ENCODE data around the gene MEGF9. TPM values are rescaled to one million over a fixed set of nuclear protein-coding genes. Genes with fewer than 3 reads are reported as not detected.
"Not testable (repeated sequence)": the region's sequence is repeated elsewhere in the genome, so short reads cannot be mapped to it uniquely, and the experiment has no call there.

The MEGF9 gene
- total and polyA plus RNA-seq, 7 donors: 2.5 to 21.0 (median 11.8) TPM

DNA sequence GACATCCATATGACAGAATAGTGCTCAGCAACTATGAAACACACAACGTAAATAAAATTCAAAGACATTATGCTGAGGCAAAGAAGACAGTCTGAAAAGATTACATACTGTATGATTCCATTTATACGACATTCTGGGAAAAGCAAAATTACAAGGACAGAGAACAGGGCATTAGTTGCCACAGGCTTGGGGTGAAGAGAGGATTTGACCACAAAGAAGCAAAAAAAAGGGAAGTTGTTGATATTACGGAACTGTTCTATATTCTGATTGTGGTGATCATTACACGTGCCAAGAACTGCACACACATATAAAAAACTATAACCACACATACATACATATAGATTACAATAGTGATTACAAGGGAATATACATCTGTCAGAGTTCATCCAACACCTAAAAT is 158.4 kb downstream of the MEGF9 start:
- Histone ChIP-seq H3K9me3 (no peaks in the 10 kb centered on the region), H3K36me3 (peaks cover 0 to 11% (median 0%) of the 10 kb centered on the region in 4 donors), H3K27me3 (no peaks in the 10 kb centered on the region), H3K27ac (no peak overlapping the region), H3K4me3 (no peak overlapping the region), H3K4me1 (peaks cover 0 to 3% (median 0%) of the 10 kb centered on the region in 4 donors)
- DNase-seq: no peak
- intact Hi-C loops (cut with DNase I): no loop called here
- TF ChIP-seq, protein P1, sequence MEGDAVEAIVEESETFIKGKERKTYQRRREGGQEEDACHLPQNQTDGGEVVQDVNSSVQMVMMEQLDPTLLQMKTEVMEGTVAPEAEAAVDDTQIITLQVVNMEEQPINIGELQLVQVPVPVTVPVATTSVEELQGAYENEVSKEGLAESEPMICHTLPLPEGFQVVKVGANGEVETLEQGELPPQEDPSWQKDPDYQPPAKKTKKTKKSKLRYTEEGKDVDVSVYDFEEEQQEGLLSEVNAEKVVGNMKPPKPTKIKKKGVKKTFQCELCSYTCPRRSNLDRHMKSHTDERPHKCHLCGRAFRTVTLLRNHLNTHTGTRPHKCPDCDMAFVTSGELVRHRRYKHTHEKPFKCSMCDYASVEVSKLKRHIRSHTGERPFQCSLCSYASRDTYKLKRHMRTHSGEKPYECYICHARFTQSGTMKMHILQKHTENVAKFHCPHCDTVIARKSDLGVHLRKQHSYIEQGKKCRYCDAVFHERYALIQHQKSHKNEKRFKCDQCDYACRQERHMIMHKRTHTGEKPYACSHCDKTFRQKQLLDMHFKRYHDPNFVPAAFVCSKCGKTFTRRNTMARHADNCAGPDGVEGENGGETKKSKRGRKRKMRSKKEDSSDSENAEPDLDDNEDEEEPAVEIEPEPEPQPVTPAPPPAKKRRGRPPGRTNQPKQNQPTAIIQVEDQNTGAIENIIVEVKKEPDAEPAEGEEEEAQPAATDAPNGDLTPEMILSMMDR (IDR thresholded peaks at IDR 0.05): no peak
- TF ChIP-seq POLR2AphosphoS5 (IDR thresholded peaks at IDR 0.05) (no peak), POLR2A (IDR thresholded peaks at IDR 0.05) (no peak), EP300 (IDR thresholded peaks at IDR 0.05) (no peak)
- WGBS, 2 donors: 73 to 88% methylated on average over 4 of the region's 4 CpGs

DNA sequence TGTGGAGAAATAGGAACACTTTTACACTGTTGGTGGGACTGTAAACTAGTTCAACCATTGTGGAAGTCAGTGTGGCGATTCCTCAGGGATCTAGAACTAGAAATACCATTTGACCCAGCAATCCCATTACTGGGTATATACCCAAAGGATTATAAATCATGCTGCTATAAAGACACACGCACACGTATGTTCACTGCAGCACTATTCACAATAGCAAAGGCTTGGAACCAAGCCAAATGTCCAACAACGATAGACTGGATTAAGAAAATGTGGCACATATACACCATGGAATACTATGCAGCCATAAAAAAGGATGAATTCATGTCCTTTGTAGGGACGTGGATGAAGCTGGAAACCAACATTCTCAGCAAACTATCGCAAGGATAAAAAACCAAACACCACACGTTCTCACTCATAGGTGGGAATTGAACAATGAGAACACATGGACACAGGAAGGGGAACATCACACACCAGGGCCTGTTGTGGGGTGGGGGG is 162.0 kb downstream of the MEGF9 start:
- H3K4me1 ChIP-seq; DNase-seq; H3K27me3 ChIP-seq; H3K9me3 ChIP-seq; H3K27ac ChIP-seq; H3K4me3 ChIP-seq; intact Hi-C loops (cut with DNase I): not testable (repeated sequence)
- 96% methylated on average over 6 of the region's 7 CpGs for WGBS, 2 donors
- peaks cover 0 to 46% (median 4%) of the 10 kb centered on the region in 4 donors for H3K36me3 ChIP-seq

Other genes starting within 250 kb of the MEGF9 start
- gene CDK5RAP2, start 134.3 kb downstream of the MEGF9 start, total RNA-seq: 10 to 100 TPM; 41.0 to 57.8 (median 49.7) TPM
- gene CDK5RAP2, start 134.3 kb downstream of the MEGF9 start, polyA plus RNA-seq: 10 to 100 TPM; 10.6 to 25.3 (median 11.4) TPM
- 10 to 100 TPM; 30.9 to 61.8 (median 36.3) TPM for gene FBXW2, start 78.9 kb upstream of the MEGF9 start, total RNA-seq
- 10 to 100 TPM; 10.2 to 24.0 (median 16.6) TPM for gene FBXW2, start 78.9 kb upstream of the MEGF9 start, polyA plus RNA-seq
- gene PSMD5, start 128.5 kb upstream of the MEGF9 start, total RNA-seq: 10 to 100 TPM; 28.6 to 42.6 (median 37.8) TPM
- 10 to 100 TPM; 13.2 to 22.9 (median 17.0) TPM for gene PSMD5, start 128.5 kb upstream of the MEGF9 start, polyA plus RNA-seq
- gene PHF19, start 162.7 kb upstream of the MEGF9 start, total RNA-seq: 10 to 100 TPM; 22.5 to 32.7 (median 31.6) TPM
- 10 to 100 TPM; 10.2 to 38.2 (median 10.6) TPM for gene PHF19, start 162.7 kb upstream of the MEGF9 start, polyA plus RNA-seq
- 1 to 10 TPM; 4.4 to 8.0 (median 5.0) TPM for gene TRAF1, start 212.3 kb upstream of the MEGF9 start, total RNA-seq
- gene TRAF1, start 212.3 kb upstream of the MEGF9 start, polyA plus RNA-seq: 10 to 100 TPM in 1 of 3 donors, under 1 TPM in 2; 0.46 to 10.0 (median 0.60) TPM

Data from sigmoid colon (tissue), 7 donors.